HCT116 (cell line): Measurements from ENCODE around the gene ZSCAN30. TPM values are rescaled to one million over a fixed set of nuclear protein-coding genes. Genes with fewer than 3 reads are reported as not detected.

Experiments used
- ATAC-seq: fragments of 200-7000 bp; cut with Tn5 transposase; 2 replicates; pipeline ENCODE4 v1.9.1; 2020; ENCODE audit warnings: mild to moderate bottlenecking, moderate library complexity
- BruUV-seq: library from RNA; stranded (reverse); fragments of 400-500 nt; replicated peaks from 2 replicates; lab custom pipeline; 2021; lab: Mats Ljungman, UMichigan
- CTCF ChIA-PET: fragments of 300-600 bp; sonication (Branson Sonifier 250); formaldehyde crosslinking; loops from one replicate; lab custom pipeline; 2021; ENCODE audit warnings: antibody characterized with exemption; lab: Charles Lee
- POLR2A ChIA-PET: fragments of 300-600, 350-600 bp; sonication (Branson Sonifier 250); formaldehyde crosslinking; loops from one replicate; lab custom pipeline; 2021; ENCODE audit warnings: antibody characterized with exemption; lab: Charles Lee
- RAD21 ChIA-PET, 2 experiments: fragments of 300-600 bp; sonication (Branson Sonifier 250); formaldehyde crosslinking; loops; one replicate each; lab custom pipeline; 2023; ENCODE audit warnings: low total read pairs in 2 of 2; ENCODE audit not compliant: uncharacterized antibody in 2 of 2, unreplicated experiment in 2 of 2, low non-redundant PET in 1 of 2; lab: Charles Lee
- DNase-seq: peaks from one replicate; pipeline ENCODE4 v3.0.0-alpha.2; 2010; ENCODE audit warnings: low read depth, low spot score
- H2AFZ ChIP-seq: fragments of 200-600 bp; shearing (Covaris generic), sonication (generic); 2 replicates; pipeline ENCODE4 v1.6.1; 2017; ENCODE audit warnings: low read depth, mixed run types, mixed read lengths, antibody characterized with exemption, low read length; ENCODE audit not compliant: poor library complexity, severe bottlenecking
- H3K27ac ChIP-seq: 2 replicates; pipeline ENCODE4 v1.5.1; 2012; ENCODE audit warnings: low read depth, low read length
- H3K27me3 ChIP-seq: fragments of 200-600 bp; sonication (generic); 2 replicates; pipeline ENCODE4 v1.6.1; 2016; ENCODE audit warnings: mixed run types, low read length, mixed read lengths; ENCODE audit not compliant: insufficient read depth
- H3K36me3 ChIP-seq, 2 experiments: fragments of 200-500 bp in 1 of 2; fragments of 200-600 bp in 1 of 2; sonication (Bioruptor generic) in 1 of 2; sonication (generic) in 1 of 2; 2 replicates each; pipeline versions ENCODE4 v1.5.1 to v1.6.1; 2014 to 2016; ENCODE audit warnings: low read length in 2 of 2, inconsistent platforms in 1 of 2, mixed read lengths in 1 of 2, mixed run types in 1 of 2; ENCODE audit not compliant: insufficient read depth in 2 of 2, control insufficient read depth in 1 of 2
- H3K4me1 ChIP-seq, 2 experiments: fragments of 200-600 bp in 1 of 2; sonication (generic) in 1 of 2; 2 replicates each; pipeline versions ENCODE4 v1.5.1 to v1.6.1; 2012 to 2017; ENCODE audit warnings: low read length in 2 of 2, inconsistent platforms in 1 of 2, mild to moderate bottlenecking in 1 of 2, mixed read lengths in 1 of 2, mixed run types in 1 of 2, moderate library complexity in 1 of 2; ENCODE audit not compliant: insufficient read depth in 2 of 2, control insufficient read depth in 1 of 2
- H3K4me2 ChIP-seq: fragments of 200-600 bp; sonication (generic); 2 replicates; pipeline ENCODE4 v1.6.1; 2017; ENCODE audit warnings: mixed run types, low read length, mixed read lengths
- H3K4me3 ChIP-seq, 2 experiments: fragments of 200-600 bp in 1 of 2; sonication (generic) in 1 of 2; replicated peaks in 1 of 2; 2 replicates each; pipeline ENCODE4 v1.5.1; 2011 to 2016; ENCODE audit warnings: low read length in 2 of 2, control low read depth in 1 of 2, low read depth in 1 of 2, mild to moderate bottlenecking in 1 of 2, mixed read lengths in 1 of 2, mixed run types in 1 of 2
- H3K79me2 ChIP-seq: fragments of 200-600 bp; sonication (generic); 2 replicates; pipeline ENCODE4 v1.6.1; 2017; ENCODE audit warnings: mild to moderate bottlenecking, mixed run types, low read length, moderate library complexity, mixed read lengths; ENCODE audit not compliant: insufficient read depth
- H3K9ac ChIP-seq: fragments of 200-600 bp; sonication (generic); 2 replicates; pipeline ENCODE4 v1.6.1; 2016; ENCODE audit warnings: low read length, mixed read lengths
- H3K9me2 ChIP-seq: fragments of 200-600 bp; sonication (generic), shearing (Covaris generic); 2 replicates; pipeline ENCODE4 v1.6.1; 2017; ENCODE audit warnings: mixed run types, mild to moderate bottlenecking, moderate library complexity; ENCODE audit not compliant: insufficient read depth
- H3K9me3 ChIP-seq, 2 experiments: fragments of 200-500 bp in 1 of 2; fragments of 200-600 bp in 1 of 2; sonication (Bioruptor generic) in 1 of 2; sonication (generic) in 1 of 2; 2 replicates each; pipeline ENCODE4 v1.6.1; 2014 to 2017; ENCODE audit warnings: low read length in 2 of 2, mixed read lengths in 2 of 2, inconsistent platforms in 1 of 2, low read depth in 1 of 2, mild to moderate bottlenecking in 1 of 2, mixed run types in 1 of 2, moderate library complexity in 1 of 2; ENCODE audit not compliant: control insufficient read depth in 1 of 2, insufficient read depth in 1 of 2
- H4K20me1 ChIP-seq: fragments of 200-600 bp; sonication (generic), shearing (Covaris generic); 2 replicates; pipeline ENCODE4 v1.6.1; 2017; ENCODE audit warnings: mixed run types, mild to moderate bottlenecking, moderate library complexity; ENCODE audit not compliant: insufficient read depth
- CBX3 ChIP-seq: IDR thresholded peaks from 2 replicates; pipeline ENCODE4 v1.6.1; 2012; ENCODE audit warnings: low read depth
- JUND ChIP-seq: IDR thresholded peaks from 2 replicates; pipeline ENCODE4 v1.6.1; 2012
- MAX ChIP-seq: IDR thresholded peaks from 2 replicates; pipeline ENCODE4 v1.6.1; 2012
- POLR2AphosphoS5 ChIP-seq: IDR thresholded peaks from 2 replicates; pipeline ENCODE4 v1.6.1; 2011; ENCODE audit warnings: mild to moderate bottlenecking, low read depth, low read length, moderate library complexity
- REST ChIP-seq: IDR thresholded peaks from 2 replicates; pipeline ENCODE4 v1.6.1; 2012; ENCODE audit warnings: low read depth
- SIN3A ChIP-seq: IDR thresholded peaks from 2 replicates; pipeline ENCODE4 v1.6.1; 2012; ENCODE audit warnings: low read depth
- SRF ChIP-seq: IDR thresholded peaks from 2 replicates; pipeline ENCODE4 v1.6.1; 2012; ENCODE audit warnings: low read depth
- TCF7L2 ChIP-seq: IDR thresholded peaks from 2 replicates; pipeline ENCODE4 v1.7.0; 2011; ENCODE audit warnings: borderline replicate concordance, inconsistent platforms; ENCODE audit not compliant: insufficient read depth, insufficient read length; ENCODE audit errors: extremely low read depth
- ZBTB33 ChIP-seq: IDR thresholded peaks from 2 replicates; pipeline ENCODE4 v1.6.1; 2011; ENCODE audit warnings: mild to moderate bottlenecking, low read length, moderate library complexity; ENCODE audit not compliant: insufficient replicate concordance; ENCODE audit errors: extremely low read depth
- intact Hi-C: fragments of 100-400 bp; cut with micrococcal nuclease; formaldehyde crosslinking; loops from 2 replicates; pipeline ENCODE4 v1.10.0; 2022
- total RNA-seq: library from RNA; stranded (reverse); gene quantifications from one replicate; pipeline ENCODE4 v1.2.1, GENCODE V29; 2021; ENCODE audit not compliant: unreplicated experiment

ZSCAN30 gene
- total RNA-seq, 1 experiment from 2014 or later: 11.5 TPM

- no TSS peak for BruUV-seq
- H3K36me3 ChIP-seq: 0 out of 4 replicates have a peak, but pooled peaks cover 0 to under 1% of the 10 kb centered on the region in 2 experiments
- CTCF ChIA-PET: no interaction called here
- POLR2A ChIA-PET: no interaction called here
- H3K9me3 ChIP-seq: no peaks in the 10 kb centered on the region
- intact Hi-C loops: no loop called here
- no peaks in the 10 kb centered on the region for H4K20me1 ChIP-seq
- no peak overlapping the region for H2AFZ ChIP-seq
- RAD21 ChIA-PET: interaction anchor here in 1 of 2 experiments (0.6 kb wide), 1 partner anchor 17 kb away, joined by 4 read pairs; the partner anchor contains the start of gene ZNF24
- no peak for TF ChIP-seq JUND
- TF ChIP-seq ZBTB33: no peak
- TF ChIP-seq MAX: no peak
- H3K27ac ChIP-seq: no peak overlapping the region
- no peak overlapping the region for H3K4me2 ChIP-seq
- H3K4me3 ChIP-seq: no peak overlapping the region
- DNase-seq (no peak), ATAC-seq (no peak)
- H3K9me2 ChIP-seq: no peaks in the 10 kb centered on the region; the same call in 1 of the 2 replicates
- H3K27me3 ChIP-seq: no peaks in the 10 kb centered on the region
- no peaks in the 10 kb centered on the region for H3K79me2 ChIP-seq
- no peaks in the 10 kb centered on the region for H3K4me1 ChIP-seq
- no peak overlapping the region for H3K9ac ChIP-seq
Measured at GRCh38 chr18:35326695-35327387, 36.8 kb upstream of the ZSCAN30 start.

GRCh38 chr18:35324926-35325655 lies 35.1 kb upstream of the ZSCAN30 start:
- ATAC-seq (no peak), DNase-seq (no peak)
- Histone ChIP-seq H3K4me2 (no peak overlapping the region), H3K4me3 (no peak overlapping the region), H2AFZ (no peak overlapping the region), H3K27ac (no peak overlapping the region), H3K79me2 (no peaks in the 10 kb centered on the region), H3K9ac (no peak overlapping the region), H3K4me1 (no peaks in the 10 kb centered on the region), H3K9me2 (no peaks in the 10 kb centered on the region; the same call in 1 of the 2 replicates), H3K9me3 (no peaks in the 10 kb centered on the region), H4K20me1 (no peaks in the 10 kb centered on the region), H3K36me3 (no peaks in the 10 kb centered on the region), H3K27me3 (no peaks in the 10 kb centered on the region)
- BruUV-seq: no TSS peak
- POLR2A ChIA-PET: no interaction called here
- CTCF ChIA-PET: no interaction called here
- intact Hi-C loops: no loop called here
- RAD21 ChIA-PET: no interaction called here
- TF ChIP-seq POLR2AphosphoS5 (no peak), CBX3 (no peak), SIN3A (no peak), REST (no peak), TCF7L2 (no peak), SRF (no peak)
